ENCODE results near the gene B4GALT5.

Gene B4GALT5

GRCh38 chr20:49594931-49595315, 118.8 kb downstream of the B4GALT5 start:
- DNase-seq (ENCODE audit: low read depth, low spot score): no peak
- no peak overlapping the region for H3K4me3 ChIP-seq (ENCODE audit: low read depth, low read length)
- POLR2A ChIA-PET: no interaction called here
- CTCF ChIA-PET: interaction anchor here (1.1 to 6.5 kb wide), 7 partner anchors 12 to 253 kb away, joined by 3 to 82 read pairs (median 4); no protein-coding TSS in a partner anchor
- TF ChIP-seq CTCF (IDR thresholded peaks at IDR 0.05; ENCODE audit: insufficient read depth, low read length, missing control alignments): no peak

DNA sequence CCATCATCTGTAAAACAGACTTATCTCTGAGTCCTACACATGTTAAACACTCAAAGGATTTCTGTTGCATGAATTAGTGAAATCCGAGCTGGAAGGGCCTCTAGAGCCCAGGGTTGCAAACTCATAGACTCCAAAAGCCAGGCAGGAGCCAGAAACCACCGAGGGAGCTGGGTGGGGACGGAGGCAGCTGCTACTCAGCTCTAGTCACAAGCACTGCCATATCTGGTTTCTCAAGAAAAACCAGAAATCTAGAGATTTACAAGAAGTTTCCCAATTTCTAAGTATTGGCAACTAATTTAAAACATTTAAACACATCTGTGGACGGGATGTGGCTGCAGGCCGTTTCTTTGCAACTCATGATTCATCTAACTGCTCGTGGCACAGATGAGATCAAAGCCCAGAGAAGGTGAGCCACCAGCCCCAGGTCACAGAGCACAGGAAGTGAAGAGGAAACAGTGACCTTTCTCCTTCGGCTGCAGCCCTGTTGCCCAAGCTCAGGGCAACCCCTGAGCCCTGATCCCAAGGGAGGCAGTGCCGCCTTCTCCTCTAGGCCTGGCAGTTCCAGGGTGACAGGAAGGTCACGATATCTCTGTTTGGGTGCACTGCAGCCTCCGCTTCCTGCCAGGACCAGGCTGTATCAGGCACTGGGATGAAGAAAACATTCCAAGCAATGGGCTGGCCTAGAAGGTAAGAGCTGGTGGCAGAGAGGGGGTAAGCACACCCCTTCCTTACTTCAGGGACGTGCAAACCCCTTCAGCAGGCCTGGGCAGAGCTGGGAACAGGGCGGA, 119.3 kb downstream of the B4GALT5 start:
- TF ChIP-seq CTCF (IDR thresholded peaks at IDR 0.05; ENCODE audit: insufficient read depth, low read length, missing control alignments): no peak
- no peak overlapping the region for H3K4me3 ChIP-seq (ENCODE audit: low read depth, low read length)
- ChIA-PET CTCF (interaction anchor here (0.7 to 6.5 kb wide), 6 partner anchors 12 to 60 kb away, joined by 4 to 82 read pairs (median 4); no protein-coding TSS in a partner anchor), POLR2A (no interaction called here)
- no peak for DNase-seq (ENCODE audit: low read depth, low spot score)

DNA sequence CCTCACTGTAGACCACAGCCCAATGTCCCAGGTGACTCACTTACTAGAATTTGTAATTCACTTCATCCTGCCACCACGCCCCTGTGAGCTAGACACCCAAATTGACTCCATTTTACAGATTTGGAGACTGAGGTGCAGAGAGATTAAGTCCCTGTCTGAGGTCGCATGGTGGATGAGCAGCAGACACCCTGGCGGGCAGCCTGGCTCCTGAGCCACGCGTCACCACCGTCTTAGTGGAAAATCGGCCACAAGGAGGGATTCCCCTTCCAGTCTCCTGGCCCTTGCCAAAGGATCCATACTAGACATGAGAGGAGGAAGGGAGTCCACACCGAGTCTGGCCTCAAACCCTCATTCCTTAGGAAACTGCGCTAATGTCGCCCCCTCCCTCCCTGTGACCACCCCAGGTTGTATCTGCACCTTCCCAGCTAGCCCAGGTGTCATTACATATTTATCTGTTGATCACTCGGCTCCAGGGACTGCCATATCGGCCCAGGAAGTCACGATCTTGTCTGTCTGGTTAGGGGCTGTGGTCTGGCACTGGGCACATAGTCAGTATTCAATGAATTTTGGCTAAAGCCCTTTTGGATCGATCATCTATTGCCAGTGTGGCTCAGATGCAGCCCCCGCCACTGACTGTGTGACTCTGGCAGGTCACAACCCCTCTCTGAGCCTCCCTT, 120.1 kb downstream of the B4GALT5 start:
- DNase-seq (ENCODE audit: low read depth, low spot score): no peak
- ChIA-PET CTCF (interaction anchor here (0.7 to 6.5 kb wide), 7 partner anchors 12 to 59 kb away, joined by 3 to 82 read pairs (median 4); no protein-coding TSS in a partner anchor), POLR2A (no interaction called here)

DNA sequence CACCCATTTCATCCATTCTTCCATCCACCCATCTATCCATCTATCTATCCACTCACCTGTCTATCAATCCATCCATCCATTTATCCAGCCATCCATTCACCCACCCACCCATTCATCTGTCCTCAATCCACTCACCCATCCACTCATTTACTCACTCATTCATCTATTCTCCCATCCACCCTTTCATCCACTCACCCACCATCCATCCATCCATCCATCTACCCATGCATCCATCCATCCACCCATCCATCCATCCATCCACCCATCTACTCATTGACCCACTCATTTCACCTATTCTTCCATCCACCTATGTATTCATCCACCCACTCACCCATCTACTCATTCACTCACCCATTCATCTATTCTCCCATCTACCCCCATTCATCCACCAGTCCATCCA, 121.6 kb downstream of the B4GALT5 start:
- CTCF ChIA-PET: interaction anchor here (6.5 kb wide), 1 partner anchor 15 kb away, joined by 82 read pairs; no protein-coding TSS in a partner anchor
- no peak overlapping the region for H3K4me3 ChIP-seq (ENCODE audit: low read depth, low read length)
- POLR2A ChIA-PET: no interaction called here

More for the DNA sequence above, 120.1 kb downstream of the B4GALT5 start:
- no peak overlapping the region for H3K4me3 ChIP-seq (ENCODE audit: low read depth, low read length)
- TF ChIP-seq CTCF (IDR thresholded peaks at IDR 0.05; ENCODE audit: insufficient read depth, low read length, missing control alignments): no peak

DNA sequence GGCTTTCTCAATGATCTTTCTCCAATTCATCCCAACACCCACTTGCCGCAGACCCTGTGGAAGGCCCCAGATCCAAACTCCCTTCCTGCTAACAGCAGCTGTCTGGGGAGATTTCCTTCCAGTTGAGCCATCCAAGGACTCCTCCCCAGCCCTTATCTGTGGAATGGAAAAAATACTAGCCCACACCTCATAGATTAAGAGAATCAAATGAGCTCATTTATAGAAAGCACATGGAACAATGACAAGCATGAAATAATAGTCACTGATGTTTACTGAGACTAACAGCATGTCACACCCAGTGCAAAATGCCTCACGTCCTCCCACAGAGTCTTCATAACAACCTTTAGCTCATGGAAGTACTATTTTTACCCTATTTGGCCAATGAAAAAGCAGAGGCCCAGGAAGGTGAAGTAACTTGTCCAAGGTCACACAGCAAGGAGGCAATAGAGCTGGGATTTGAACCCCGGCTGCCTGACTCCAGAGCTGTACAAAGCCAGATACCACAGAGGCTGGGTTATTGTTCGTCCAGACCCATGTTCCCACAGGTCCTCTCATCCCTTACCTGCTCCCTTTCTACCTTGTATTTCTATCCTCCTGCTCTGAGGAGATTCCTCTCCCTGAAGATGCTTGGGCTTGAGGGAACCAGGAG, 122.3 kb downstream of the B4GALT5 start:
- DNase-seq (ENCODE audit: low read depth, low spot score): no peak
- TF ChIP-seq CTCF (IDR thresholded peaks at IDR 0.05; ENCODE audit: insufficient read depth, low read length, missing control alignments): no peak
- ChIA-PET POLR2A (interaction anchor here (1.0 kb wide), 1 partner anchor 11 kb away, joined by 3 read pairs; no protein-coding TSS in a partner anchor), CTCF (interaction anchor here (0.6 to 1.0 kb wide), 3 partner anchors 11 to 50 kb away, joined by 3 read pairs; no protein-coding TSS in a partner anchor)
- no peak overlapping the region for H3K4me3 ChIP-seq (ENCODE audit: low read depth, low read length)

More for the DNA sequence above, 121.6 kb downstream of the B4GALT5 start:
- no peak for TF ChIP-seq CTCF (IDR thresholded peaks at IDR 0.05; ENCODE audit: insufficient read depth, low read length, missing control alignments)
- DNase-seq (ENCODE audit: low read depth, low spot score): no peak
